SK-N-MC (cell line): Measurements from ENCODE around the gene EPS15.

Experiments
- DNase-seq: peaks from one replicate; pipeline ENCODE4 v3.0.0-alpha.2; 2011; ENCODE audit warnings: low read depth, low spot score
- H3K27ac ChIP-seq: fragments of 200-600 bp; sonication (generic); 2 replicates; pipeline ENCODE4 v1.5.1; 2016; ENCODE audit warnings: mixed run types
- H3K36me3 ChIP-seq: fragments of 200-600 bp; sonication (generic); 2 replicates; pipeline ENCODE4 v1.6.1; 2017; ENCODE audit warnings: antibody characterized with exemption, low read length, mixed read lengths; ENCODE audit not compliant: insufficient read depth
- H3K4me3 ChIP-seq: fragments of 200-600 bp; sonication (generic); 2 replicates; pipeline ENCODE4 v1.5.1; 2016
- H3K9ac ChIP-seq: fragments of 200-600 bp; sonication (generic); 2 replicates; pipeline ENCODE4 v1.8.0; 2017; ENCODE audit warnings: mixed run types, mixed read lengths; ENCODE audit not compliant: insufficient read length
- H3K9me3 ChIP-seq: fragments of 200-600 bp; sonication (generic); 2 replicates; pipeline ENCODE4 v1.6.1; 2017; ENCODE audit warnings: low read depth, mild to moderate bottlenecking, antibody characterized with exemption, low read length, moderate library complexity, mixed read lengths
- EZH2 ChIP-seq: fragments of 200-600 bp; sonication (generic); IDR thresholded peaks from one replicate; pipeline ENCODE4 v1.6.1; 2017; ENCODE audit warnings: antibody characterized with exemption
- FOXP2 ChIP-seq: optimal IDR thresholded peaks from 2 replicates; pipeline ENCODE3; 2011; ENCODE audit warnings: mild to moderate bottlenecking, moderate library complexity; ENCODE audit not compliant: insufficient read depth; ENCODE audit errors: extremely low read length, control extremely low read depth
- POLR2AphosphoS5 ChIP-seq: IDR thresholded peaks from 2 replicates; pipeline ENCODE4 v1.6.1; 2012; ENCODE audit warnings: mild to moderate bottlenecking, low read depth, low read length, borderline replicate concordance

The EPS15 gene

DNA sequence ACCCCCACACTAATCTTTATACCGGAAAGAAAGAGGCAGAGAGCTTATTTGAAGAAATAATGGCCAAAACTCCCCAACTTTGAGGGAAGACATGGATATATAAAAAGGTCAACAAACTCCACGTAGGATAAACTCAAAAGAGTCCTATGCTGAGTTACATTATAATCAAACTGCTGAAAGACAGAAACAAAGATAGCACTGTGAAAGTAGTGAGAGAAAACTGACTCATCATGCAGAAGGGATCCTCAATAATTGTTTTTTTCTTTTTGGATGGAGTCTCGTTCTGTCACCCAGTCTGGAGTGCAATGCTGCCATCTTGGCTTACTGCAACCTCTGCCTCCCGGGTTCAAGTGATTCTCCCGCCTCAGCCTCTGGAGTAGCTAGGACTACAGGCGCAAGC lies 140.2 kb downstream of the EPS15 start:
- peaks cover 18% of the 10 kb centered on the region; the same call in 1 of the 2 replicates for H3K36me3 ChIP-seq
- H3K9ac ChIP-seq, result no peak overlapping the region
- TF ChIP-seq POLR2AphosphoS5 (no peak), FOXP2 (no peak), EZH2 (no peak)
- no peaks in the 10 kb centered on the region for H3K9me3 ChIP-seq
- H3K27ac ChIP-seq, result no peak overlapping the region
- no peak overlapping the region for H3K4me3 ChIP-seq
- no peak for DNase-seq

GRCh38 chr1:51373898-51374297 lies 145.2 kb downstream of the EPS15 start:
- no peak for DNase-seq
- TF ChIP-seq POLR2AphosphoS5, result no peak
- no peak for TF ChIP-seq EZH2
- no peak for TF ChIP-seq FOXP2
- Histone ChIP-seq H3K36me3 (peaks cover 5% of the 10 kb centered on the region; the same call in 1 of the 2 replicates), H3K27ac (no peak overlapping the region), H3K9me3 (no peaks in the 10 kb centered on the region), H3K4me3 (no peak overlapping the region), H3K9ac (no peak overlapping the region)

DNA sequence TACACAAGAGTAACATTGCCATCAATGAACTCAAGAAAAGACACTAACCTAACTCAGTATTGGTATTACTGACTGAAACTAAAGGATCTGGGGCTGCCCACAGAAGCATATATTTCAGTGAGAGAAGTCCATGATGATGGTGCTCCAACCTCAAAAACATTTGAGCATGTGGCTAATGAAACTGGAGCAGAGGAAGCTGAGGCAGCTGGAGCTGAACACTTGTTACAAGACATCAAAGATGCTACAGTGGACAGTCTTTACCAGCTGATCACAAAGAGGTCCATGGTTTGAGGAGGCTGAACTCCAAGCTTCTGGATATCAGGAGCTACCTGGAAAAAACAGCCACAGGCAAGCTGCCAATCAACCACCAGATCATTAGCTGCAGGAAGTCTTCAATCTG lies 146.5 kb downstream of the EPS15 start:
- H3K36me3 ChIP-seq, result peaks cover 4% of the 10 kb centered on the region; the same call in 1 of the 2 replicates
- TF ChIP-seq EZH2 (no peak), POLR2AphosphoS5 (no peak), FOXP2 (no peak)
- H3K4me3 ChIP-seq, result no peak overlapping the region
- H3K27ac ChIP-seq, result no peak overlapping the region
- DNase-seq, result no peak
- no peaks in the 10 kb centered on the region for H3K9me3 ChIP-seq
- no peak overlapping the region for H3K9ac ChIP-seq

DNA sequence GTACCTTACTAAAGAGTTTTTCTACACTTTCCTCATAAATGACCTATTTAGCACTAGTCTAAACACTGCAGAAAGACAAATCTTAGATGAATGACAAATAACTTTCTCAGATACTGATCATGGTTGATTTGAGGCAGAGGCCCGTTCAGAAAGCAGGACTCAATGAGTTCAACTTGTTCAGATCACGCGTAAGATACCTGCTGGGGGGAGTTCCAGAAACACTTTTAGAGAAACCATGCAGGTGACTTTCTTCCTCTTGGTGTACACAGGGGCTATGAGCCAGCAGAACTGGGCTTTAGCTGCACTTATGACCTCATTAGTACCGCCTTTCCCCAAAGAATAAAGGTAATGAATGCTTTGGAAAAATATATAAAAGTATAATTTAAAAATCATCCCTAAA lies 149.9 kb downstream of the EPS15 start:
- no peak for DNase-seq
- H3K27ac ChIP-seq, result no peak overlapping the region
- H3K9ac ChIP-seq, result no peak overlapping the region

DNA sequence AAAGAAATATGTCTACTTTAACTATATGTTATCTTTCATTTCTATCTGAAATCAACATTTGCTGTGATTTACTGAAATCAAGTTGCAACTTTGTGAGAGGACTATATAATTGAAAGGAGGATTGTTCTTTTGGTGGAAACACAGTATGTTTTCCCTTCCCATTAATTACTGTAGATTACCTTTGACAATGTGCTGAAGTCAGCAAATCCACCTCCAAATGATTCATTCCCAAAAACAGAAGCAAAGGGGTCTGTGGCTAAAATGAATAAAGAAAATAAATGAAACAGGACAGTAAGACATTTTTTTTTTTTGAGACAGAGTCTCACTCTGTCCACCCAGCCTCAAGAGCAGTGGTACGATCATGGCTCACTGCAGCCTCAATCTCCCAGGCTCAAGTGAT lies 153.3 kb downstream of the EPS15 start:
- H3K4me3 ChIP-seq, result no peak overlapping the region
- no peak overlapping the region for H3K27ac ChIP-seq
- peaks cover 10% of the 10 kb centered on the region for H3K36me3 ChIP-seq
- H3K9ac ChIP-seq, result no peak overlapping the region
- H3K9me3 ChIP-seq, result no peaks in the 10 kb centered on the region
- DNase-seq, result no peak
- TF ChIP-seq EZH2 (no peak), FOXP2 (no peak), POLR2AphosphoS5 (no peak)

More for the DNA sequence above, 149.9 kb downstream of the EPS15 start:
- Histone ChIP-seq H3K36me3 (no peaks in the 10 kb centered on the region; the same call in 1 of the 2 replicates), H3K9me3 (no peaks in the 10 kb centered on the region), H3K4me3 (no peak overlapping the region)
- TF ChIP-seq POLR2AphosphoS5 (no peak), FOXP2 (no peak), EZH2 (no peak)

- Histone ChIP-seq H3K4me3 (no peak overlapping the region), H3K9me3 (no peaks in the 10 kb centered on the region), H3K9ac (no peak overlapping the region), H3K36me3 (peaks cover 18% of the 10 kb centered on the region), H3K27ac (no peak overlapping the region)
- no peak for DNase-seq
- TF ChIP-seq FOXP2 (no peak), POLR2AphosphoS5 (no peak), EZH2 (no peak)
These were observed 159.2 kb downstream of the EPS15 start for GRCh38 chr1:51359879-51360278.

DNA sequence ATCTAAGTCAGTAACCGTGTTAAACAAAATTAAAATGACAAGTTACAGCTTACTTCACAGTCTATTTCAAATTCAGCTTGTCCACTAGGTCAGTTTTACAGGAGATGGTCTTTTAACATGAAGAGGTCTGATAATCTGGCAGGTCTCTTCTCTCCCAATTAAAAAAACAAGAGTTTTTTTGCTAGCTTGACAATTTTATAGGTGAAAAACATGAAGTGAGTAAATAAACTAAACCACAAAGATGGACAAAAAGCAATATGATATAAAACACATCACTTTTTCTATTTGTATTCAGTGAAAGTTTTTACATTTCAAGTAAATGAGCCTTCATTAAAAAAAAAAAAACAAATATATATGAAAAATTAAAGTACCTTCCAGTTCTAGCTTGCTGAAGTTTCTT lies 163.7 kb downstream of the EPS15 start:
- Histone ChIP-seq H3K27ac (no peak overlapping the region), H3K36me3 (peaks cover 6% of the 10 kb centered on the region; the same call in 1 of the 2 replicates), H3K4me3 (no peak overlapping the region), H3K9me3 (no peaks in the 10 kb centered on the region), H3K9ac (no peak overlapping the region)
- no peak for DNase-seq
- TF ChIP-seq FOXP2, result no peak
- TF ChIP-seq EZH2, result no peak
- no peak for TF ChIP-seq POLR2AphosphoS5

GRCh38 chr1:51354416-51354815 lies 164.7 kb downstream of the EPS15 start:
- no peak for DNase-seq
- TF ChIP-seq FOXP2 (no peak), EZH2 (no peak), POLR2AphosphoS5 (no peak)
- Histone ChIP-seq H3K27ac (no peak overlapping the region), H3K36me3 (peaks cover 6% of the 10 kb centered on the region; the same call in 1 of the 2 replicates), H3K9me3 (no peaks in the 10 kb centered on the region), H3K9ac (no peak overlapping the region), H3K4me3 (no peak overlapping the region)

DNA sequence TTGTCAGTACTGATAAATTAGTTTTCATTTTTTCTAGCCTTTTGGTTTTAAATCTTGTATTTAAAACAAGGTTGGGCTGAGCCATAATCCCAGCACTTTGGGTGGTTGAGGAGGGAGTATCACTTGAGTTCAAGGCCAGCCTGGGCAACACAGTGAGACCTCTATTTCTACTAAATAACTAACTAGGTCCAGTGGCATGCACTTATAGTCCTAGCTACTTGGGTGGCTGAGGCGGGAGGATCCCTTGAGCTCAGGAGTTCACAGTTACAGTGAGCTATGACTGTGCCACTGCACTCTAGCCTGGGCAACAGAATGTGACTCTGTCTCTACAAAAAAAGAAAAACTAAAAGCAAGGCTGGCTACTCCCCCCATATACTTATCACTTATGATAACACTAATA lies 167.2 kb downstream of the EPS15 start:
- no peak for TF ChIP-seq FOXP2
- TF ChIP-seq EZH2, result no peak
- TF ChIP-seq POLR2AphosphoS5, result no peak

More for the DNA sequence above, 167.2 kb downstream of the EPS15 start:
- no peak for DNase-seq
- no peak overlapping the region for H3K9ac ChIP-seq
- H3K9me3 ChIP-seq, result no peaks in the 10 kb centered on the region
- no peak overlapping the region for H3K27ac ChIP-seq
- H3K4me3 ChIP-seq, result no peak overlapping the region
- peaks cover 6% of the 10 kb centered on the region; the same call in 1 of the 2 replicates for H3K36me3 ChIP-seq
